HG03280 (cell line): ENCODE data around the gene CASTOR1.

ENCODE experiments used
- ATAC-seq: cut with Tn5 transposase; IDR thresholded peaks from one replicate; pipeline ENCODE4 v1.9.1; 2021; ENCODE audit warnings: mild to moderate bottlenecking, moderate library complexity; ENCODE audit not compliant: unreplicated experiment

The CASTOR1 gene

DNA sequence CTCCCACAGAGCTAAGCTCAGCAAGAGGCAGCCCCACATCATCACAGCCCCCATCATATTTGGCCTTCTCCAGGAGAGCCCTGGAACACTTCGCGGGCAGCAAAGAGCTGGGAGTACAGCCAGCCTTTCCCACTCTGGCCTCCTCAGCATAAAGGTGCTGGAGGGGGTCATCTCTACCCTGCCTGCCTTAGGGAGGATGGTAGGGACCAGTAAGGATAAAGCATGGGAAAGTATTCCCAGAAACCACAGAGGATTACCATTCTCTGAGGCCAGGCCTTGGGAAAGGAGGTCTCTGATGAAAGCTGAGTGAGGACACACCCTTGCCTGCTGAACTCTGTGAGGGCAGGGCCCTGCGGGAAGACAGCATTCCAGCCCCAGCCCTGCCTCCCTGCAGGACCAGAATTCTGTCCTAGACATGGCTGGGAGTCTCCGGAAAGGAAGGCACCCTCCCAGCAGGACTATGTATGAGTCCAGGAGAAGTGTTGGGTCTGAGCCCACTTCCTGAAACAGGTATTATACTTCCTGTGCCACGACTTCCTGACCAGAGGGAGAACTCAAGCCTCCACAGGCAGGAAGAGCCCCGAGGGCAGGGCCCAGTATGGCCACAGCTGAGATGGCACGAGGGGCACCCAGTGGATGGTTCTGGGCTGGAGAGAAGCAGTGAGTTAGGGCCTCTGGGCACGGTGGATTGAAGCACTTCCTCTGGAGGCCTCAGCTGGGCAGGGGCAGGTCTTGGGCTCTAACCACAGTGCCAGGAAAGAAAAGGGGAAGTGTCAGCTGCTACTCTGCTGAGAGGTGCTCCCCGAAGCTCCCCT is 12.9 kb upstream of the CASTOR1 start:
- ATAC-seq = no peak

DNA sequence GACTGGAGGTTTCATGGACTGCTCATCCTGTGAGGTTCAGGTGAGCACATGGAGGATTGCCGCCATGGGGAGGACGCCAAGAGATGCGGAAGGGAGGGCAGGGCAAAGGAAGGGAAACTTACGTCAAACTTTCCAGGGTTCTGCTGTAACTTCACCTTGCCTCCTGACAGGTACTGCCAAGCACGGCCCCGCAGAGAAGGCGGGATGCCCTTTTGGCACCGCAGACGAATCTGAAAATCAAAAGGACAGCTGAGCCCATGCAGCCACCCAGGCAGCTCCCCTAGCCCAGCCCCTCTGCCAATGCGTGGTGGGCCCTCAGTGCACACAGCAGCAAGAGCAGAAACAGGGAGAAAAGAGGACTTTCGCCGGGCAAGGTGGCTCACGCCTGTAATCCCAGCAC is 10.0 kb upstream of the CASTOR1 start:
- ATAC-seq = no peak

DNA sequence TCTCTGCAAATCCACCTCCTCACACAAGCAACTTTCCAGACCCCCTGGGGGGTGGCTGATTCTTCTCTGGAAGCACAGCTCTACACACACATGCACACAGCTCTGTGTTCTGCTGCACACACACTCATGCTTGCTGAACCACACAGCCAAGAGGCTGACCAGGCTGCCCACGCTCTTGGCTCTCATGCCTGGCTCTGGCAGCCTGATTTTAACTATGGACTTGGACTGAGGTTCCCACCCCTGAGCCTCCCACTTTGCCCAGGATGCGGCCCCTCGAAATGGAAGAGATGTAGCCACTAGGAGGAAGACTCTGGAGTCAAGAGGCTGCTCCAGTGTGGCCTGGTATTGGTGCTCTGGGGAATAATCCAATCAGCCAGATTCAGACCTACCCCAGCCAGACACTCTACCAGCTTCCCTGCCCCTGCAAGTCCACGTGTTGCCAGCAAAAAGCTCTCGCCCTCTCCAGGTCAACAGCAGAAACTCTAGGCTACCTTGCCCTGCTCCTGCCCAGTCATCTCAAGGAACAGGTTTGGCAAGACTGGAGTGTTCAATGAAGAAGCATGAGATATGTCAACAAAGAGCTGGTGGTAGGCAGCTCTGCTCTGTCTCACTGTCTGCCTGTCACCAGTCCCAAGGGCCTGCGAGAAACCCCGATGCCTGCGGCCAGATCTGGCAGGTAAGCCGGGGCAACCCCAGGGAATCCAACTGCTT is 8.8 kb upstream of the CASTOR1 start:
- ATAC-seq = no peak

DNA sequence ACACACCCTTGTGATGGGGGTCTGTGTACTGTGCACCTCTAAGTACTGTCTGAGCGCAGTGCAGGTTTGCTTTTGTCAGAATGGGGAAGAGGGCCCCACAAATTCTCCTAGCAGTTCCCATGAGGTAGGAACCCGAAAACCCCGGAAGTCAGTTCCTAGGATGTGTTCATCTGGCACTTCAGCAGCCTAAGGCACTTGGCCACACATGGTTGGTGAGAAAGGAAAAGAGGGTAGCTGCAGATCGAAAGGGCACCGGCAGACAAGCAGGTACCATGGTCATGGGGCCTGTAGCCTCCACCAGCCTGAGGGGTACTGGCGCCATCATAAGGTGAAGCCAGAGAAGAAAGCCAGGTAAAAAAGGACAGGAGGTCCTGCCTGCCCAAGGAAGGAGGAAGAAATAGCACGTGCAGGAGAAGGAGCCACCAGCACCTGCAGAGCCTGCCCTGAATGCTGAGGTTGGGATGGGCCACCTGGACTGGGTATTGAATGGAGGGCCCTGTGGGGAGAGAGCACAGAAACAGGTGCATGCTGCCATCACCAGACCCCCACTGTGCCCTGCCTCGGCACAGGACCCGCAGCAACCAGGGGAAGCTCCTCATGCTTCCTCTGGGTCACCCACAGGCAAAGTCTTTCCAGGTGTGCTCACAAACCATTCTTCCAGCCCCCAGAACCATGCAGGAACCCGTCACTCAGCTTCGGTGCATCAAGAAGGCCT is 8.1 kb upstream of the CASTOR1 start:
- no peak for ATAC-seq

DNA sequence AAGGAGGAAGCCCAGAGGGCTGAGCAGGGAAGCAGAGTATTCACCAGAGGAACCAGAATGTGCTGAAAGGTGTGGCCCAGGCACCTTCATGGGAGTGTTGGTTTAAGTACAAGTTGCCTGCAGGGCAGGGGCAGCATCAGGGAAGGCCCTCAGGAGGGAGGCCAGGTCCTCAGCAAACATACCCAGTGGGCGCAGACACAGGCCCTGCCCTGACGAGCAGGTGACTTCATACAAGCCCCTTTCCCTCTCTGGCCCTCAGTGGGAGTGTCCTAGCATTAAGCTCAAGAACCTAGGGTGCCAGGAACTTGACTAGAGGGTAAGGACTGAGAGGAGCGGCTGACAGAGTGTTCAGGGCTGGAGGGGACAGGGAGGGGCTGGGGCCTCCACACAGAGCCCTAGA is 7.5 kb upstream of the CASTOR1 start:
- no peak for ATAC-seq

DNA sequence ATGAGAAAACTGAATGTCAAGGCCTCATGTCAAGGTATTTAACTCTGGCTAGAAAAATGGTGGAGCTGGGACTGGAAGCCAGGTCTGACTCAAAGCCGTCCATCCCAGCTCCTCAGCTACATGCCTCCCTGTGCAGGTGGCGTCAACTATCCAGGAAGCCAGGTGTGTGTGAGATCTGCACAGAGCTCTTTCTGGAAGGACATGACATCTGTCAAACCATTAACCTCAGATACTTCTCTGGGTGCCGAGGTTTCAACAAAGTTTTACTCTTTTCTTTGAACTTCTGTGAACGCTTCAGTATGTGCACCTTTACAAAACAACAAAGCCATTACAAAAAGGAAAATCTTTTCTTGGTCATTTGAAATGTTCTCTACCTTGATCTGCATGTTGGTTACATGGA is 7.0 kb upstream of the CASTOR1 start:
- no peak for ATAC-seq

DNA sequence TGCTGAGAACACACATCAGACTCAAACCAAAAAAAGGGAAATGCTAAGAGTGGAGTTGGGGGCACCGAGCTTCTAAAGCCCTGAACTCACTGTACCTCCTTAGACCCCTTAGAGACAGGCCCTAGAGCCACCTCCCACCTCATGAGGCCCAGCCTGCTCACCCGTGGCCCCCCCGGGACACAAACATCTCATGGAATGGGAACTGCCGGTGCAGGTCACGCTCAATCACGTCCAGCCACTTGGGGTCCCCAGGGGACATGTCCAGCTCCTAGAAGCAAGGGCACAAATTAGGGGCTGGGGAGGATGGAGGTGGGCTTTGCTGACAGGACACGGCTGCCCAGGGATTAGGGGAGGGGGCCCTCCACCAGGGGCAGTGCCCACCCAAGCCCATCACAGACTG is 6.3 kb upstream of the CASTOR1 start:
- ATAC-seq = no peak

DNA sequence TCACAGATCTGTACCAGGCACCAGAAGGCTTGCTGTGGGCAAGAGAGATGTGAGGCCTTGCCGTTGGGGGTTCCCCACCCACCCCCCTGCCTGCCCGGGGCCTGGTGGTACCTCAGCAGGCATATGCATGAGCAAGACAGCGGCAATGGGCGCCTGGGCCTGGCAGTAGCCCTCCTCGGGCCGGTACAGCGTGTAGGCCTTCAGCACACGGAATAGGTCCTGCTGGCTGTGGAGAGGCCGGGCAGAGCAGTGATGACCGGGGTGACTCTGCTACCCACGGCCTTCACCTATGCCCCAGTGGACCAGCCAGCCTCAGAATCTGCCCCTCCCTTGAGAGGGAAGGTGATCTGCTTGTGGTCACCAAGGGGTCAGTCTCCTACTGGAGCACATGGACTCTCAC is 5.5 kb upstream of the CASTOR1 start:
- no peak for ATAC-seq

DNA sequence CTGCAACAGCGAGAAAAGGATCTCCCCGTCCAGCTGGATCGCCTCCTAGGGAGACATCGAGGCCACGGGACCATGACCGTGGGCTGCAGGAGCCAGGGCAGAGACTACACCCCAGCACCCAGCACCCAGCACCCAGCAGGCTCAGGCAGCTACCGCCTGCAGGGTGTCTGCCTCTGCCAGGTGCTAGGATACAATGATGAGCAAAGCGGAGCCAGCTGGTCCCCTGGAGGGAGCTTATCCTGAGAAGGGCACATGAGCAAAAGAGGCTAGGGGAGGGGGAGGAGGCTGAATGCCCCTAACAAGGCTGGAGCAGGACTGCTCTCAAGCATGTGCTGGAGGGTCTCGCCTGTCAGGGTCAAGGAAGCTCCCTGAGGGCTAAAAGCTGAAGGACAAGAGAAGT is 4.8 kb upstream of the CASTOR1 start:
- no peak for ATAC-seq

DNA sequence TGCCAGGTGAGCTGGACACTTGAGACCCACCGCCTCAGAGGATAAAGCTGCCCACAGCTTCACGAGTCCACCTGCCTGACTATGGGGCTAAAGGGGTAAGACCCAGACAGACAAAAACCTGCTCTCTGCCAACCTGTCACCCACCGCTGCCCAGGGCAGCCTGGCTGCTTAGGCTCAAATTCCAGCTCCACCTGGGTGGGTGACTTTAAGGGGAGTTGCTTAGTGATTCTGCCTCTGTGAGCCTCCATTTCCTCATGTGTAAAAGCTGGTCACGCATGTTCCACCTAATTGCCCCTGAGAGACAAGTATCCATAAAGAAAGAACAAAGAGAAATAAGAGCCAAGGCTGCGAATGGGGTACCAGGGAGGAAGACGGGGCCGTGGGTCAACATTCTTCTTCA is 3.7 kb upstream of the CASTOR1 start:
- no peak for ATAC-seq

DNA sequence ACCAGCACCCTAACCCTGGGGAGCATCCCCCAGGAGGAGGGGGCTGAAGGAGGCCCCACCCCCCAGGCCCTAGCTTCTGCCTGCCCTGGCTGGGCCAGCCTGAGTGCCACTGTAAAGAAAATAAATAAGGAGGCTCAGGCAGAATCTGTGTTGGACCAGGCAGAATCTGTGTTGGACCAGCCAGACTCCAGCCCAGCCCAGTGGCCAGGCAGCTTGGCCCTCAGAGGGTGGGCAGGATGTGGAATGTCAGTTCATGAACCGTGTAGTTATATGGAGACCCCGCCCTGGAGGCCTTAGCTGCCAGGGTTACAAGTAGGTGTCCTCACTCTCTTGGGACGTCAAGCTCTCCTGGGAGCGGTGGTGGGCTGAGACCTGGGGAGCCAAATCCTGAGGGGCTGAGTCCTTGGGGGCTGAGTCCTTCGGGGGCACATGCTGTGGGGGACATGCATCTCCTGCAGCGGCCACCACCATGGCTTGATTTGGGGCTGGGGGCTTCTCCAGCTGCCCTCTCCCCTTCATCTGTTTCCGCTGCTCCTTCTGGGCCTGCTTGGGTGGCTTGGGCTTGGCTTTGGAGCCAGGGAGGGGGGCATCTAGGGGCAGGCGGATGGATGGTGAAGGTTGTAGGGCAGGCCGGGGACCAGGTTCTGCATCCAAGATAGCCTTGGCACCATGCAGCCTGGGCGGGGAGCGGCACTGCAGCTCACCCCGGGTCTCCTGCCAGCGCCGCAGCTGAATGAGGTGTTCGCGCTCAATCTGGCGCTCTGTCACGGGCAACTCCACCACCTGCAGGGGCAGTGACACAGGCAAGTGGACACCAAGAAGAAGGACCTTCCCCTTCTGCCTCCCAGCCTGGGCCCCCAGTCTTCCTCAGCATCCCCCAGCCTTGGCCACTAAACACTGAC is 3.0 kb upstream of the CASTOR1 start:
- no peak for ATAC-seq

DNA sequence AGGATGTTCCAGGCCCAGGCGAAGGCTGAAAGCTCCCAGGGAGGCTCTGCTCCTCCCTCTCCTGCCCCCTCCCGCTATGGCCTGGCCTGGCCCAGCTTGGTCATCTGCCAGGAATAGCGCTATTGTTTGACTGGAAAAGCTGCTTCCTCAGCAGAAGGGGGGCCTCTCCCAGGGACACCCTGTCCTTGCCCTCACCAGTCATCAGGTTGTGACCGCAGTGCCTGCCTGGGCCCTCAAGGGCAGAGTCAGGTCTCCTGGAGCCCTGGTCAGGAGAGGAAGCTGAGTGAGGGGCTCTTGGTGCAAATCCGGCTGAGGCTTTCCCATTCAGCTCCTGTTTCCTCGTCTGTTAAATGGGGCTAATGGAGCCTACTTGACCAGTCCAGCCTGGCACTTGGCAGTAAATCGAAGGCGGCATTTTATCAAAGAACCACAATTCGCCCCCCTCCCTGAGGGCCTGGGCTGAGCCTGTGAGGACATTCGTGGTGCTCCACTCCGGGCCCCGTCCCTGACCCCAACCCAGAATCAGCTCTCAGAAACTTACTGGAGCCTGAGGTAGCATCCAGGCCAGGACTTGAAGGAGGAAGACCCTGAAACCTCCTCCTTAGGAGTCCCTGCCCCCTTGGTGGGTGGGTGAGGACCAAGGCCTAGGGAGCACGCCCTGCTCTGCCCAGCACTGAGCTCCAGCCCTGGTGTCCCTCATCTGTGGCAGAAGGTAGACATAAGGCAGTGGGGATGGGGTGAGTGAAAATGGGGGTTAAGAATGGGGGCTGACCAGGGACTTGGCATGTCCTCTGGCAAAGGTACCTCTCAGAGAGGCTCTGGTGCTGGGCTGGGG is 2.0 kb upstream of the CASTOR1 start:
- no peak for ATAC-seq

DNA sequence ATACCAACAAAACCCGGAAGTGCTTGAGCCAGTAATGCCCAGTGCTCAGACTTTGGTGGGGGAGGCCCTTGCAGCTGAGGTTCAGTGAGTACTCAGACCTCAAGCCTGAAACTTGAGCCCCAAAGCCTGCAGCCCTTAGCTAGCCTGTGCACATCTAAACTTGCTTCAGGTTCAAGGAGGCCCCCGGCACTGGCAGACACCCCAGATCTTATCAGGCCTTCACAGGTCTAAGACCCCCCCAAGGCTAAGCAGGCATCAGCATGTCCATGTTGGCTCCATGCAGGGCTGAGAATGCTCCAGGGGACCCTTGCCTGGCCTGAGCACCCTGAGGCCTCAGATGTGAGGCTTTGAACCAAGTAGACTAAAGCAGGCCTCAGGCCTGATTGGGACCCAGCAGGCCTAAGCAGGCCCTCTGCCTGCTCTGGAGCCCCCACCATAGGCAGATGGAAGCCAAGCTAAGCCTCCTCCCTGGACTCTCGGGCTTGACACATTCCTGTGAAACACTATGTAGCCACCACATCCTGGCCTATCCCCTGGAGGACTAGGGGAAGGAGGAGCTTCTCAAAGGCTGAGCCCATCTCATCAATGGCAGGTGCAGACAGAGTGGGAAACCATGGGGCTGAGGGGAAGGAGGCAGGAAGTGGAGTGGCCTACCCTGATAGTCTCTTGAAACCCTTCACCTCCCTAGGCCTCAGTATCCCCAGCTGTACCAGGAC is 1.2 kb upstream of the CASTOR1 start:
- ATAC-seq = no peak

DNA sequence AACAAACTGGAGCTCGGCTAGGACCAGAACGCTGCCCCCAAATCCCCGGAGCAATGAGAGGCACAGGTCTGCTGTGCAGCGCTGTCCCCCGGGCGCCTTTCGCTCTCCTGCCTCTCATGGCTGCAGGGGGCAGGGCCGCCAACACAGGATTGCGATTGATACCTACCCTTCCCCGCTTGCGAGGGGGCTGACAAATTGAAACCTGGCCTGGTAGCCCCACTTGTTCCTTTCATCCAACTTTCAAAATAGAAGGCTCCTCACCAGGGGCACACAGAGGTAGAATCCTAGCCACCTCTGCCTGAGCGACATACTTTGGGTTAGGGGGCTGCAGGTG is 642 bp upstream of the CASTOR1 start:
- no peak for ATAC-seq

DNA sequence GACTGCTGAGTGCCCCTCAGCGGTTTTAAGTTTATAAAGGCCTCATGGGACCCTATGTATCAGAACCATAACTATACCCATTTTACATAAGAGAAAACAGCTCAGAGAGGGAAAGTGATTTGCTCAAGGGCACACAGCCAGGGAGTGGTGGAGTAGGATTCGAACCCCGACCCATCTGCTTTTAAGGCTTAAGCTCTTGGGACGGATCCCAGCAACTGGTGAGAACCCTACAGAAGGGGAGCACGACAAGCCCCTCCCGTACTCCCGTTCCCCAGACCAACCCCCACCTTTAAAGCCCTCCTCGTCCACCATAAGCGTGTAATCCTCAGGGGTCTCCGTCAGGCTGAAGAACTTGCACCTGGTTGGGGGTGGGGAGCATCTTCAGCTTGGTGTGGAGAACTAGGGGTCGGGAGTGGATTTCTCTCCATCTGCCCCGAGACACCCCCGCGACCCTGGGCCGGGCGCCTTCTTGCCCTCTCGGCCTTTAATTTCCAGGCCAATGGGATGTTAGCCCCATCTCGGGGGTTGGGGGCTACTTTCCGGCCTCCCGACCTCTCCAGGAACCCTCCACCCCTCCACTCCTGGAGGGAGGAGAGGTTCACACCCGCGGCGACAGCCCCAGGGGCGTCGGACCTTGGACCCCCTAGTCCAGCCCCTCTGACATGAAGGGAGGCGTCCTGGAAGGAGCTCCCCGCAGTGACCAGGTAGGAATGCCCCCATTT is 725 bp downstream of the CASTOR1 start:
- ATAC-seq = no peak

DNA sequence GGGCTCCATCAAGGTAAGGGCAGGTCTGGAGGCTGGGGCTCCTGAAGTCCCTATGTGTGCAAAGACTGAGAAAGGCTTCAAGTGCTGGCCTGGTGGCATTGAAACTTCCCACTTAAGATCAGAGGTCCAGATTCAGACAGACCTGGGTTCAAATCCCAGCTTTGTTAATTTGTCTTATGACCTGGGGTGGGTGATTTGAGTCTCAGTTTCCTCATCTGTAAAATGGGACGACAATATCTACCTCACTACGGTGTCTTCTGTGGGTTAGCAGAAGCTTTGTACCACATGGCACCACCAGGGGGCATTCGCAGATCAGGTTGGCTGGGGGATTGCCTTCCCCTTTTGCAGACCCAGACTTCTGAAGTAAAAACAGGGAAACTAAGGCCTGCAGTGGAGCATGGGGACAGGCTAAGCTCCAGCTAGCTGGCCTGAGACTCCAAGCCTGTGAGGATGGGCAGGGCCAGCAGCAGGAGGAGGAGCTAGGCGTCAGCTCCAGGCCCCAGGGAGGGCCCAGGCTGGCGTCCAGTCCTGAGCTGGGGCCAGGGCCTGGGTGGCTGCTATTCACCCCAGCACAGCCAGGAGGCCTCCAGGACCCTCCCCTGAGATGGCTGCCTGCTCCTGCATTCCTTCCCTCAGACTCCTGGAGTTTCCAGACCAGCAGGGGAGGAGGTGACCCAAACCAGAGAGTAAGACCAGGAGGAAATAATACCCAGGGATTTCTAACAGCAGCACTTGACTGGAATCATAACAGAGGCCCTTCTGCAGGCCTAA is 1.5 kb downstream of the CASTOR1 start:
- ATAC-seq = no peak

DNA sequence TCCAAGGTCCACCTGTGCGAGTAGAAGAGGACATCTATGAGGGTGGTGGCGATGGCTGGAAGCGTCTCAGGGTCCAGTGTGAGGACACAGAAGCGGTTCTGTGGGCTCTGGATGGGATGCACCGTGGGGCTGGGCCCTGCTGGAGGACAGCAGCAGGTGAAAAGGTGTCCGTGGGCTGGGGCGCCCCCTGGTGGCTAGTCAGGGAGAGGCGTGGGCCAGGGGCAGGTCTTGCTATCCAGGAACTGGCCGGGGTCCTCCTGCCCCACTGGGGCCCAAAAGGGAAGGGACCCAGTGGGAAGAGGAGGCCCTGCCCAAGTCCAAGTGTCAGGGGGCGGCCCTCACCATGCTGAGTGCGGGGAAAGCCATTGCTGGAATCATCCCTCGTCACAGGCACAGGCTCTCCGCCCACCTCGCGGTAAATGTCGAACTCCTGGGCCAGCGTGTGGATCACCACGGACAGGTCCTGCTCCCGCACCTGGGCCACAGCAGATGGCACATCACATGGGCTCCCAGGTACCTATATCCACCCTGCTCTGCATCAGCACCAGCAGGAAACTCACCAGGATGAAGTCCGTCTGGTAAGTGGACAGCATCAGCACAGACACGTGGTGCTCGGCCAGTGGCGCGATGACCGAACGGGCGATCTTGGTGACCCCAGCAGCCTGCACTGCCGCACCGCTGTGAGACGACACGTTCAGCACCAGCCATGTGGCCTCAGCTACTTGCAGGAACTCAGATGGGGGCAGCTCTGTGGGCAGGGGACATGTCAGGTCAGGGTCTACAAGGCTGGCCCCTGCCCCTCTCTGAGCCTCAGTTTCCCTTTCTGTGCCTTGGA is 2.3 kb downstream of the CASTOR1 start:
- no peak for ATAC-seq
